GM18498 (cell line): ENCODE measurements around the gene PRG2.

ENCODE experiments used
- ATAC-seq: cut with Tn5 transposase; IDR thresholded peaks from one replicate; pipeline ENCODE4 v1.9.1; 2021; ENCODE audit warnings: mild to moderate bottlenecking, moderate library complexity; ENCODE audit not compliant: unreplicated experiment

Gene PRG2

DNA sequence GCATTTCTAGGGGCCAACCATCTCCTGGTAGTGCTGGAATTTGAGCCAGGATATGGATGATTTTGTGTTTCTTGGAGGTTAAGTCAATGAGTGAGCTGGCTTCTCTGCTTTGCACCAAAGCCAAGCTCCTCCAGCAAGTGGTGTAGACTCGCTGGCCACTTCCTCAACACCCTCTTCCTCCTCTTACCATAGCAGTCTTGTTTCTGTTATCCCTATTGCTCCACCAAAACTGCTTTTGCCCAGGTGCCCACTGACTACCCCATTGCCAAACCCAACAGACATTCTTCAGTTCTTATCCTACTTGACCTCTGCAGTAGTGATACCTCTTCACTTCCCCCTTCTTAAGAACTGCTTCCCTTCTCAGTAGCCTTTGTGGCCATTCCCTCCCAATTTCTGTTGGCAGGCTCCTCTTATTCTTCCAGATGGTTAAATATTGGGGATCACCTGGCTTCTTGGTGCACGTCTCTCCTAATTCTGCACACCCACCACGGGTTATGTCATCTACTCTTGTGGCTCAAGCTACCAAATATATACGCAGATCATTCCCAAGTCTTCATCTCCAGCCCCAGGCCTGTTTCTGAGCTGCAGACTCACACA lies 7.0 kb upstream of the PRG2 start:
- no peak for ATAC-seq

GRCh38 chr11:57396744-57397143 lies 6.3 kb upstream of the PRG2 start:
- ATAC-seq: no peak

- ATAC-seq: no peak
These were observed 5.6 kb upstream of the PRG2 start for GRCh38 chr11:57395905-57396623.

GRCh38 chr11:57394203-57394965 lies 3.9 kb upstream of the PRG2 start:
- ATAC-seq: no peak

DNA sequence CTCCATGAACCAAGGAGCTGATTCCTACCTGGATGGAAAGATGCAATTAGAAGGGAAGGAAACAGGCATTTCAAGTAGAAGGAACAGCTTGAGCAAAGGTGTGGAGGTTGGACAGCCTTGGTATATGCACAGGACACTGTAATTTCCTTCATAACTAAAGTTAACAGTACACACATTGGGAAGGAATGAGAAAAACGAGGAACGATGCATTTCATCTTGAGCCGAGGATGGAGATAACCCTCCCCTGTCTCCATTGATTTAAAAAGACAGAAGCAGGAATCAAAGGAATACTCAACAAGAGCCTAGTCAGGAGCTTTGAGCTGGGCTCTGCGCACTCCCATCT lies 2.3 kb upstream of the PRG2 start:
- no peak for ATAC-seq

GRCh38 chr11:57392066-57392762 lies 1.8 kb upstream of the PRG2 start:
- no peak for ATAC-seq

- ATAC-seq: no peak
These were observed 1.1 kb upstream of the PRG2 start for GRCh38 chr11:57391539-57391938.

DNA sequence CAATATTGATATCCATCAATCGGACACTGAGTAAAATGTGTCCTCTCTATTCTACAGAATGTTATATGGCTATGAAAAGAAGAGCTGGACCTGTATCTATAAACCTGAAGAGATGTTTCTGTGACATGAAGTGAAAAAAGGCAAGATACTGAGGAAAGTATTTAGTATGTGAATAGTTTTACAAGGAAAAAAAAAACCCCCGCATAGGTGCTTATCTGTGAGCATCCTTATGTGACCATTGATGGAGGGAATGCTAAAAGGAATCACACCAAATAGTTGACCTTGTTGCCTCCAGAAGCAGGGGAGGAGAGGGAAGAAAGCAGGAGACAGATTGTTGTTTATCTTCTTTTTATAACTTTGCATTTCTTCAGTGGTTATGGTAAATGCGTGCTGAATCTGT lies 661 bp upstream of the PRG2 start:
- no peak for ATAC-seq

GRCh38 chr11:57387289-57388030 lies 3.0 kb downstream of the PRG2 start:
- no peak for ATAC-seq

- no peak for ATAC-seq
These were observed 4.1 kb downstream of the PRG2 start for GRCh38 chr11:57386178-57386940.

DNA sequence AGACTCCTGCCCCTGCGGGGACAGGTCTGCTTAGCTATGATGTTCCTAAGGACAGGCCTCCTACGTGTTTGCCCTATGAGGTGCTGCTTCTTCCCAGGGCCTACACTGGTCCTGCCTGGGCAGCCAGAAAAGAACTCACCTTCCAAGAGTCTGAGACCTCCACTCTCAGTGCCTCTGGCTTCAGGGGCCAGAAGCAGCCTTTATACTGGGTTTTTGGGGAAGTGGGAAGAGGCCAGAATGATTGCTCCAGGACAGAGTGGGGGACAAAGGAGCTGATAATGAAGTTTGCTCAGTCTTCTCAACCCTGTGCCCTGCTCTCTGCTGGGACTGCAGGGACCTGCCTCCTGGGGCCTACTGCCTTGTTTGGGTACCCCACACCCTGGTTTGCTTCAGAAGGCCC lies 9.5 kb downstream of the PRG2 start, which contains the start of gene PRG3:
TSS of gene PRG3 (minus strand) at position 176 of the 400 bp plus-strand sequence. CDS start 442 bp downstream, outside the sequence.
- no peak for ATAC-seq

DNA sequence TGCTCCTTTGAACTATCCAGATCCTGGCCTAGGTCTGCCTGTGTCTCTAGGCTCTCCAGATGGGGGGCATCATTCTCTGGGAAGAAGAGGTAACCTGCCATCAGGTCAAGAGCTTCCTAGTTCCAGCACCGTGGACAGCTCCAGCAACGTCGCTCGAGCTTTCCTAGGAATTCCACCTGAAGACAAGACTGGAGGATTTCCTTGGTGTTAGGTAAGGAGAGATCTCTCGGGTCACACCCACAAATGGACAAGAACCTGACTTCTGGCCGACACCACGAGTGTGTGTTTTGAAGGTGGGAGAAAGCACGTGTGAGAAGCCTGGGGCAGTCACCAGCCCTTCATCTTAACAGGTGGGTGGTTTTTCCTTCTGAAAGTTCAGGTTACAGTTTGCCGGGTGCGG lies 10.7 kb downstream of the PRG2 start:
- no peak for ATAC-seq

GRCh38 chr11:57378186-57378585 lies 12.3 kb downstream of the PRG2 start:
- no peak for ATAC-seq

DNA sequence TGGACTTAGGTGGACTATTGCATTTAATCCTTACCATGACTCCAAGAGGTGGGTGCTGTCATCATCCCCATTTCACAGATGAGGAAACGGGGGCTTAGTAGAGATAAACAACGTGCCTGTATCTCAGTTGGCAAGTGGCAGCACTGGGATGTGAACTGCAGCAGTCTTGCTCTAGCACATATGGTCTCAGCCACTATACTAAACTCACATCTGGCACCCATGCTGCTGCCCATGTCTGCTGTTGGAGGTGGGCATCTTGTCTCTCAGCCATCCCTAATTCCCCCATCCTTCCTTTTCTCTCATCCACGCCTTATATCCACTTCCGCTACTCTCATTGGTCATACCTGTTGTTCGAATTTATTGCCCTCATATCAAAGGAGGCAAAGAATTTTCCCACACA lies 13.3 kb downstream of the PRG2 start:
- ATAC-seq: no peak

DNA sequence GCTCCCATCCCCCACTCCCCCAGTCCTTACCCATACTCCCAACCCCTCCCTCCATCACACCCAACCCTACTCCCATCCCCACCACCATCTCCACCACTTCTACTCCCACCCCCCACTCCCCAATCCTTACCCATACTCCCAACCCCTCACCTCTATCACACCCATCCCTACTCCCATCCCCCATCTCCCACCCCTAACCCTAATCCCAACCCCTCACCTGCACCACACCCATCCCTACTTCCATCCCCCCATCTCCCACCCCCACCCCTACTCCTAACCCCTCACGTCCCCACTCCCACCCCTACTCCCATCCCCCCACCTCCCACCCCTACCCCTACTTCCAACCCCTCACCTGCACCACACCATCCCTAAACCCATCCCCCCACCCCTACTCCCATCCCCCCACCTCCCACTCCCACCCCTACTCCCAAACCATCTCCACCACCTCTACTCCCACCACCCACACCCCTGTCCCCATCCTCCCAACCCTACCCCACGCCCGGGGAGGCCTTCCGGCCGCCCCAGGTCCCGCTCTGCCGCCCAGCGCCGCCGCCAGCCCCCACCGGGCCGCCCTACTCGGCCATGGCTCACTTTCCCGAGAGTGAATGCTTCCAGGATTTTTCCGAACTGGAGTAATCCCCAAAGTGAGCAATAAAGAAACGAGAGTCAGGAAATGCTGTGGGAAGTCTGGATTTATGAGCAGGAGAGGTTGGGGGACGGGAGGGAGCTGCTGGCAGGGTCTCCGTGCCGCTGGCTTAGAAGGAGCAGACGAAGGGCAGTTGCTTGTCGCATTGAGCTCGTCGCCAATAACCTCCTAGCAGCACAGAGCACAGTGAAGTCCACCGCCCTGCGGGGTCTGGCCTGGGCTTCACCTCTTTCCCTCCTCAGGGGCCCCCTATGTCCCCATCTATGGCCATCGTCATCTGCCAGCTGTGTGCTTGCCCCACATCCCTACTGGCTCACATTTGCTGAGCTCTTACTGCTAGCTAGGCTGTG lies 14.1 kb downstream of the PRG2 start:
- no peak for ATAC-seq

GRCh38 chr11:57375490-57375889 lies 15.0 kb downstream of the PRG2 start:
- ATAC-seq: no peak

GRCh38 chr11:57374966-57375365 lies 15.5 kb downstream of the PRG2 start:
- ATAC-seq: no peak

GRCh38 chr11:57373146-57373545 lies 17.3 kb downstream of the PRG2 start:
- ATAC-seq: no peak

GRCh38 chr11:57370941-57371340 lies 19.5 kb downstream of the PRG2 start:
- ATAC-seq: no peak
